ENCODE results near the gene NPLOC4. TPM values are rescaled to one million over a fixed set of nuclear protein-coding genes. Genes with fewer than 3 reads are reported as not detected.

The NPLOC4 gene
- total and polyA plus RNA-seq, 2 of the 8 experiments (the other 6 are each of a cell fraction or from before 2014, with no cell fraction given), result 70.7 to 92.7 TPM

- TF ChIP-seq TAF7 (optimal IDR thresholded peaks at IDR 0.05; ENCODE audit: borderline replicate concordance, low read depth, low read length) (no peak), TEAD4 (IDR thresholded peaks at IDR 0.05; ENCODE audit: low read depth, low read length) (no peak), CEBPB (IDR thresholded peaks at IDR 0.05; ENCODE audit: low read depth, low read length) (no peak), GTF2F1 (IDR thresholded peaks at IDR 0.05; ENCODE audit: borderline replicate concordance, low read depth, low read length) (no peak), RFX5 (IDR thresholded peaks at IDR 0.05; ENCODE audit: borderline replicate concordance, low read depth, low read length) (no peak), ATF2 (IDR thresholded peaks at IDR 0.05; ENCODE audit: low read length) (no peak), BCL11A (IDR thresholded peaks at IDR 0.05; ENCODE audit: low read depth in 2 of 2, low read length in 2 of 2) (no peak), YY1 (IDR thresholded peaks at IDR 0.05; ENCODE audit: low read depth, low read length) (no peak), CBX8 (IDR thresholded peaks at IDR 0.05; ENCODE audit: borderline replicate concordance, low read depth, low read length) (no peak), SIN3A (conservative IDR thresholded peaks at IDR 0.05 in 1 of 2, IDR thresholded peaks at IDR 0.05 in 1 of 2; ENCODE audit: low read depth in 1 of 2, low read length in 2 of 2) (no peak)
Measured at GRCh38 chr17:81520021-81520901, 116.7 kb downstream of the NPLOC4 start (continued).

Measured in H1 (cell line).